ENCODE data around the gene ATP5ME. TPM values are rescaled to one million over a fixed set of nuclear protein-coding genes. Genes with fewer than 3 reads are reported as not detected.

The ATP5ME gene
- total RNA-seq, 1 experiment from 2014 or later: 425 TPM

- Histone ChIP-seq H3K4me2 (ENCODE audit: insufficient read depth, insufficient read length, low read length) (no peak overlapping the region), H3K56ac (ENCODE audit: insufficient read length, low read depth, low read length) (no peak overlapping the region), H3K4me1 (ENCODE audit: insufficient read depth, low read length) (peaks cover 7% of the 10 kb centered on the region; the same call in 1 of the 2 replicates), H3K79me1 (ENCODE audit: insufficient read depth, low read depth, low read length, poor library complexity, severe bottlenecking) (no peaks in the 10 kb centered on the region), H3K79me2 (ENCODE audit: insufficient read depth, low read length) (no peaks in the 10 kb centered on the region), H2BK15ac (ENCODE audit: low read depth, low read length) (no peak overlapping the region), H3K4ac (ENCODE audit: low read depth, low read length) (no peak overlapping the region), H3T11ph (ENCODE audit: low read length) (no peak overlapping the region), H3K14ac (ENCODE audit: insufficient read depth, low read length) (no peak overlapping the region), H3K27me3 (ENCODE audit: insufficient read depth, low read length) (no peaks in the 10 kb centered on the region), H3K9ac (ENCODE audit: extremely low read depth, insufficient read length, low read length) (no peak overlapping the region), H2AK5ac (ENCODE audit: insufficient read length, low read length) (no peak overlapping the region), H3K23me2 (ENCODE audit: insufficient read length, low read depth, low read length, poor library complexity, severe bottlenecking) (no peaks in the 10 kb centered on the region), H2AFZ (ENCODE audit: low read length) (no peak overlapping the region), H3K27ac (ENCODE audit: insufficient read length, low read depth, low read length) (no peak overlapping the region), H2BK5ac (ENCODE audit: insufficient read length, low read length) (no peak overlapping the region), H3K18ac (ENCODE audit: insufficient read length, low read depth, low read length) (no peak overlapping the region), H4K91ac (ENCODE audit: insufficient read length, low read depth, low read length) (no peak overlapping the region), H3K23ac (ENCODE audit: insufficient read length, low read depth, low read length) (no peak overlapping the region), H2BK12ac (ENCODE audit: insufficient read length, low read depth, low read length) (no peak overlapping the region), H3K9me3 (ENCODE audit: control insufficient read depth, low read depth, low read length) (no peaks in the 10 kb centered on the region), H4K20me1 (ENCODE audit: control insufficient read depth, insufficient read depth, insufficient read length) (no peaks in the 10 kb centered on the region), H4K8ac (replicated peaks; ENCODE audit: insufficient read length, low read depth, low read length) (no peak overlapping the region), H4K5ac (ENCODE audit: insufficient read length, low read depth, low read length) (no peak overlapping the region), H2BK120ac (ENCODE audit: low read depth, low read length, poor library complexity, severe bottlenecking) (no peak overlapping the region), H2BK20ac (ENCODE audit: low read depth, low read length, poor library complexity, severe bottlenecking) (no peak overlapping the region)
- Mint-ChIP-seq H3K4me3 (no peak overlapping the region; a peak in 1 of 5 replicates), H3K4me1 (peaks cover 6 to 34% of the 10 kb centered on the region in 2 experiments), H3K27ac (peak overlapping the region in 1 of 3 experiments; percentile 16; a peak in 1 of 7 replicates), H3K36me3 (ENCODE audit: insufficient read depth in 1 of 3, low read depth in 3 of 3) (peaks cover 0 to 3% (median 0%) of the 10 kb centered on the region in 3 experiments; a peak in 1 of 7 replicates), H3K27me3 (ENCODE audit: low read depth) (peaks cover 6% of the 10 kb centered on the region), H3K9me3 (no peaks in the 10 kb centered on the region; a peak in 1 of 5 replicates)
- TF ChIP-seq CTCF (conservative IDR thresholded peaks at IDR 0.05): no peak
- no CpG with 5 or more reads among the region's 38 CpGs for WGBS (ENCODE audit: extremely low coverage, insufficient read length, low lambda C conversion rate)
- DNase-seq: peak; percentile 76
Observed at GRCh38 chr4:687048-687970, 13.2 kb upstream of the ATP5ME start.

Data from H9 (cell line).